ENCODE results near the gene ZFP69.

Gene ZFP69

DNA sequence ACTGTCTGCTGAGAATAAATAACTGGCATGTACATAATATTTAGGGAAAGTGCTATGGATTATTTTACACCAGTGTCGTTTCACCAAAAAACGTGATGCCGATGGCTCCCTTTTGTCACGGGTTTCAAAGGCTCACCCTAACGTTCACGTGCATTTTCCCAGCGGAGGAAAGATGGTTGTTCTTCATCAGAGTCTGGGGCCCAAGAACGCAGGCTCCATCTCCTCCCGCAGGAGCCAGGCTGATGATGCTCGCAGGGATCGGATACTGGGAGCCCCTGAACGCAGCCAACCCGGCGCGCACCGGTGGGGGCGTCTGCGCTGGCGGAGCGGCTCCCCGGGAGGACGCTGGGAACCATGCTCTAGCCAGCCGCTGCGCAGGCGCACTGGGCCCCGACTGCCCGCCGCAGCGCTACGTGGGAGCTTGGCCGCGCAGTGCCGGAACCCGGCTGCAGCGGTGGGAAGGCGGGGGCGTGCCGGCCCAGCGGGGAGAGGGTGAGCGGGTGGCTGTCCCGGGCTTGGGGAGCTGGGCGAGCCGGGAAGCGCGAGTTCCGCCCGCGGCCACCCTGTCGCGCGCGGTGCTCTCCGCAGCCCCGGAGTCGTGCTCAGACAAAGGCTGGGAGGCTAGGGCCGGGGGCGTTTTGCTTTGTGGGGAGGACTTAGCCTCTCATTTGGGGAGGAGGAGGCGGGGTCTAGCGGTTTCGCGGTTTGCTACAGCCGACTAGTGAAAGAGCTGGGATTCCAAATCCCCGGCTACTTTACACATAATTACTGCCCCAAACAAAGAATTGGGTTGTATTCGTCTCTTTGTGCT is 27.2 kb upstream of the ZFP69 start, which contains the start of gene ZFP69B (continued):
- TF ChIP-seq, protein P1, sequence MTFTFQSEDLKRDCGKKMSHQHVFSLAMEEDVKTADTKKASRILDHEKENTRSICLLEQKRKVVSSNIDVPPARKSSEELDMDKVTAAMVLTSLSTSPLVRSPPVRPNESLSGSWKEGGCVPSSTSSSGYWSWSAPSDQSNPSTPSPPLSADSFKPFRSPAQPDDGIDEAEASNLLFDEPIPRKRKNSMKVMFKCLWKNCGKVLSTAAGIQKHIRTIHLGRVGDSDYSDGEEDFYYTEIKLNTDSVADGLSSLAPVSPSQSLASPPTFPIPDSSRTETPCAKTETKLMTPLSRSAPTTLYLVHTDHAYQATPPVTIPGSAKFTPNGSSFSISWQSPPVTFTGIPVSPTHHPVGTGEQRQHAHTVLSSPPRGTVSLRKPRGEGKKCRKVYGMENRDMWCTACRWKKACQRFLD (tag by site-specific recombination; IDR thresholded peaks at IDR 0.05), result no peak
- TF ChIP-seq BCL11B (tag by site-specific recombination; IDR thresholded peaks at IDR 0.05; ENCODE audit: low read depth) (no peak; the same call in 1 of the 2 replicates), ZNF664 (tag by site-specific recombination; IDR thresholded peaks at IDR 0.05) (no peak), HOXA7 (CRISPR knock-in tag; IDR thresholded peaks at IDR 0.05; ENCODE audit: borderline replicate concordance) (no peak), ZBTB8A (tag by site-specific recombination; IDR thresholded peaks at IDR 0.05) (peak; percentile 59; the same call in 1 of the 2 replicates), ZIC2 (tag by site-specific recombination; IDR thresholded peaks at IDR 0.05) (peak; percentile 80), HOXD13 (CRISPR knock-in tag; IDR thresholded peaks at IDR 0.05; ENCODE audit: borderline replicate concordance) (no peak), ZNF76 (tag by site-specific recombination; IDR thresholded peaks at IDR 0.05; ENCODE audit: borderline replicate concordance, low read depth) (peak; percentile 91), ZNF341 (tag by site-specific recombination; IDR thresholded peaks at IDR 0.05; ENCODE audit: low read depth) (peak; percentile 86), ZNF174 (tag by site-specific recombination; IDR thresholded peaks at IDR 0.05) (no peak), SP3 (tag by site-specific recombination; IDR thresholded peaks at IDR 0.05) (peak; percentile 61; the same call in 1 of the 2 replicates), ZNF610 (tag by site-specific recombination; IDR thresholded peaks at IDR 0.05; ENCODE audit: borderline replicate concordance) (peak; percentile 93; the same call in 1 of the 2 replicates), ZNF133 (tag by site-specific recombination; IDR thresholded peaks at IDR 0.05) (no peak), ZNF114 (tag by site-specific recombination; IDR thresholded peaks at IDR 0.05) (no peak), ZNF221 (tag by site-specific recombination; IDR thresholded peaks at IDR 0.05; ENCODE audit: borderline replicate concordance) (no peak), ZNF223 (tag by site-specific recombination; IDR thresholded peaks at IDR 0.05) (no peak), ZNF157 (tag by site-specific recombination; IDR thresholded peaks at IDR 0.05) (no peak), ZNF416 (tag by site-specific recombination; IDR thresholded peaks at IDR 0.05) (no peak), ZNF155 (tag by site-specific recombination; IDR thresholded peaks at IDR 0.05) (no peak), ZNF544 (tag by site-specific recombination; IDR thresholded peaks at IDR 0.05) (no peak), ZNF302 (tag by site-specific recombination; IDR thresholded peaks at IDR 0.05; ENCODE audit: low read depth) (no peak), ZNF169 (tag by site-specific recombination; IDR thresholded peaks at IDR 0.05) (no peak)
- TF ChIP-seq, protein P2, sequence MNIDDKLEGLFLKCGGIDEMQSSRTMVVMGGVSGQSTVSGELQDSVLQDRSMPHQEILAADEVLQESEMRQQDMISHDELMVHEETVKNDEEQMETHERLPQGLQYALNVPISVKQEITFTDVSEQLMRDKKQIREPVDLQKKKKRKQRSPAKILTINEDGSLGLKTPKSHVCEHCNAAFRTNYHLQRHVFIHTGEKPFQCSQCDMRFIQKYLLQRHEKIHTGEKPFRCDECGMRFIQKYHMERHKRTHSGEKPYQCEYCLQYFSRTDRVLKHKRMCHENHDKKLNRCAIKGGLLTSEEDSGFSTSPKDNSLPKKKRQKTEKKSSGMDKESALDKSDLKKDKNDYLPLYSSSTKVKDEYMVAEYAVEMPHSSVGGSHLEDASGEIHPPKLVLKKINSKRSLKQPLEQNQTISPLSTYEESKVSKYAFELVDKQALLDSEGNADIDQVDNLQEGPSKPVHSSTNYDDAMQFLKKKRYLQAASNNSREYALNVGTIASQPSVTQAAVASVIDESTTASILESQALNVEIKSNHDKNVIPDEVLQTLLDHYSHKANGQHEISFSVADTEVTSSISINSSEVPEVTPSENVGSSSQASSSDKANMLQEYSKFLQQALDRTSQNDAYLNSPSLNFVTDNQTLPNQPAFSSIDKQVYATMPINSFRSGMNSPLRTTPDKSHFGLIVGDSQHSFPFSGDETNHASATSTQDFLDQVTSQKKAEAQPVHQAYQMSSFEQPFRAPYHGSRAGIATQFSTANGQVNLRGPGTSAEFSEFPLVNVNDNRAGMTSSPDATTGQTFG (tag by site-specific recombination; IDR thresholded peaks at IDR 0.05; ENCODE audit: borderline replicate concordance), result no peak
- TF ChIP-seq, protein P3, sequence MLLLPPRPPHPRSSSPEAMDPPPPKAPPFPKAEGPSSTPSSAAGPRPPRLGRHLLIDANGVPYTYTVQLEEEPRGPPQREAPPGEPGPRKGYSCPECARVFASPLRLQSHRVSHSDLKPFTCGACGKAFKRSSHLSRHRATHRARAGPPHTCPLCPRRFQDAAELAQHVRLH (tag by site-specific recombination; IDR thresholded peaks at IDR 0.05), result no peak
- TF ChIP-seq, protein P4, sequence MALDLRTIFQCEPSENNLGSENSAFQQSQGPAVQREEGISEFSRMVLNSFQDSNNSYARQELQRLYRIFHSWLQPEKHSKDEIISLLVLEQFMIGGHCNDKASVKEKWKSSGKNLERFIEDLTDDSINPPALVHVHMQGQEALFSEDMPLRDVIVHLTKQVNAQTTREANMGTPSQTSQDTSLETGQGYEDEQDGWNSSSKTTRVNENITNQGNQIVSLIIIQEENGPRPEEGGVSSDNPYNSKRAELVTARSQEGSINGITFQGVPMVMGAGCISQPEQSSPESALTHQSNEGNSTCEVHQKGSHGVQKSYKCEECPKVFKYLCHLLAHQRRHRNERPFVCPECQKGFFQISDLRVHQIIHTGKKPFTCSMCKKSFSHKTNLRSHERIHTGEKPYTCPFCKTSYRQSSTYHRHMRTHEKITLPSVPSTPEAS (tag by site-specific recombination; IDR thresholded peaks at IDR 0.05), result no peak
- TF ChIP-seq, protein P5, sequence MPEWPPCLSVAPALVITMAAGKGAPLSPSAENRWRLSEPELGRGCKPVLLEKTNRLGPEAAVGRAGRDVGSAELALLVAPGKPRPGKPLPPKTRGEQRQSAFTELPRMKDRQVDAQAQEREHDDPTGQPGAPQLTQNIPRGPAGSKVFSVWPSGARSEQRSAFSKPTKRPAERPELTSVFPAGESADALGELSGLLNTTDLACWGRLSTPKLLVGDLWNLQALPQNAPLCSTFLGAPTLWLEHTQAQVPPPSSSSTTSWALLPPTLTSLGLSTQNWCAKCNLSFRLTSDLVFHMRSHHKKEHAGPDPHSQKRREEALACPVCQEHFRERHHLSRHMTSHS (tag by site-specific recombination; IDR thresholded peaks at IDR 0.05), result no peak
- TF ChIP-seq, protein P6, sequence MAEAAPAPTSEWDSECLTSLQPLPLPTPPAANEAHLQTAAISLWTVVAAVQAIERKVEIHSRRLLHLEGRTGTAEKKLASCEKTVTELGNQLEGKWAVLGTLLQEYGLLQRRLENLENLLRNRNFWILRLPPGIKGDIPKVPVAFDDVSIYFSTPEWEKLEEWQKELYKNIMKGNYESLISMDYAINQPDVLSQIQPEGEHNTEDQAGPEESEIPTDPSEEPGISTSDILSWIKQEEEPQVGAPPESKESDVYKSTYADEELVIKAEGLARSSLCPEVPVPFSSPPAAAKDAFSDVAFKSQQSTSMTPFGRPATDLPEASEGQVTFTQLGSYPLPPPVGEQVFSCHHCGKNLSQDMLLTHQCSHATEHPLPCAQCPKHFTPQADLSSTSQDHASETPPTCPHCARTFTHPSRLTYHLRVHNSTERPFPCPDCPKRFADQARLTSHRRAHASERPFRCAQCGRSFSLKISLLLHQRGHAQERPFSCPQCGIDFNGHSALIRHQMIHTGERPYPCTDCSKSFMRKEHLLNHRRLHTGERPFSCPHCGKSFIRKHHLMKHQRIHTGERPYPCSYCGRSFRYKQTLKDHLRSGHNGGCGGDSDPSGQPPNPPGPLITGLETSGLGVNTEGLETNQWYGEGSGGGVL (tag by site-specific recombination; IDR thresholded peaks at IDR 0.05), result peak; percentile 57
- TF ChIP-seq, protein P7, sequence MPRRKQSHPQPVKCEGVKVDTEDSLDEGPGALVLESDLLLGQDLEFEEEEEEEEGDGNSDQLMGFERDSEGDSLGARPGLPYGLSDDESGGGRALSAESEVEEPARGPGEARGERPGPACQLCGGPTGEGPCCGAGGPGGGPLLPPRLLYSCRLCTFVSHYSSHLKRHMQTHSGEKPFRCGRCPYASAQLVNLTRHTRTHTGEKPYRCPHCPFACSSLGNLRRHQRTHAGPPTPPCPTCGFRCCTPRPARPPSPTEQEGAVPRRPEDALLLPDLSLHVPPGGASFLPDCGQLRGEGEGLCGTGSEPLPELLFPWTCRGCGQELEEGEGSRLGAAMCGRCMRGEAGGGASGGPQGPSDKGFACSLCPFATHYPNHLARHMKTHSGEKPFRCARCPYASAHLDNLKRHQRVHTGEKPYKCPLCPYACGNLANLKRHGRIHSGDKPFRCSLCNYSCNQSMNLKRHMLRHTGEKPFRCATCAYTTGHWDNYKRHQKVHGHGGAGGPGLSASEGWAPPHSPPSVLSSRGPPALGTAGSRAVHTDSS (tag by site-specific recombination; IDR thresholded peaks at IDR 0.05), result no peak
- TF ChIP-seq, protein P8, sequence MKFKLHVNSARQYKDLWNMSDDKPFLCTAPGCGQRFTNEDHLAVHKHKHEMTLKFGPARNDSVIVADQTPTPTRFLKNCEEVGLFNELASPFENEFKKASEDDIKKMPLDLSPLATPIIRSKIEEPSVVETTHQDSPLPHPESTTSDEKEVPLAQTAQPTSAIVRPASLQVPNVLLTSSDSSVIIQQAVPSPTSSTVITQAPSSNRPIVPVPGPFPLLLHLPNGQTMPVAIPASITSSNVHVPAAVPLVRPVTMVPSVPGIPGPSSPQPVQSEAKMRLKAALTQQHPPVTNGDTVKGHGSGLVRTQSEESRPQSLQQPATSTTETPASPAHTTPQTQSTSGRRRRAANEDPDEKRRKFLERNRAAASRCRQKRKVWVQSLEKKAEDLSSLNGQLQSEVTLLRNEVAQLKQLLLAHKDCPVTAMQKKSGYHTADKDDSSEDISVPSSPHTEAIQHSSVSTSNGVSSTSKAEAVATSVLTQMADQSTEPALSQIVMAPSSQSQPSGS (tag by site-specific recombination; IDR thresholded peaks at IDR 0.05; ENCODE audit: low read depth), result no peak
